Liver (tissue), 3 donors: ENCODE measurements around the gene MAST2.

Experiments used
- EGR1 ChIP-seq, 2 donors: IDR thresholded peaks; 2 replicates each; pipeline ENCODE4 v1.6.1; 2016 to 2018; ENCODE audit warnings: antibody characterized with exemption in 2 of 2, low read depth in 2 of 2
- FOXA1 ChIP-seq: IDR thresholded peaks from 2 replicates; pipeline ENCODE4 v1.6.1; 2016; ENCODE audit warnings: antibody characterized with exemption
- FOXA2 ChIP-seq: IDR thresholded peaks from 2 replicates; pipeline ENCODE4 v1.6.1; 2016; ENCODE audit warnings: antibody characterized with exemption
- GABPA ChIP-seq, 2 donors: IDR thresholded peaks in 1 of 2; conservative IDR thresholded peaks in 1 of 2; 2 replicates each; pipeline ENCODE4 v1.6.1; 2016; ENCODE audit warnings: antibody characterized with exemption in 2 of 2, mild to moderate bottlenecking in 1 of 2, moderate library complexity in 1 of 2
- JUND ChIP-seq, 2 donors: IDR thresholded peaks; 2 replicates each; pipeline ENCODE4 v1.6.1; 2016; ENCODE audit warnings: antibody characterized with exemption in 2 of 2
- RAD21 ChIP-seq, 2 donors: IDR thresholded peaks; 2 replicates each; pipeline ENCODE4 v1.6.1; 2016; ENCODE audit warnings: antibody characterized with exemption in 2 of 2, mild to moderate bottlenecking in 2 of 2
- RXRA ChIP-seq, 2 donors: IDR thresholded peaks; 2 replicates each; pipeline ENCODE4 v1.6.1; 2017 to 2018; ENCODE audit warnings: antibody characterized with exemption in 2 of 2, mild to moderate bottlenecking in 1 of 2
- SP1 ChIP-seq: IDR thresholded peaks from 2 replicates; pipeline ENCODE4 v1.6.1; 2018; ENCODE audit warnings: antibody characterized with exemption, mild to moderate bottlenecking
- TAF1 ChIP-seq: conservative IDR thresholded peaks from 2 replicates; pipeline ENCODE4 v1.6.1; 2016; ENCODE audit warnings: antibody characterized with exemption, mild to moderate bottlenecking
- YY1 ChIP-seq: IDR thresholded peaks from 2 replicates; pipeline ENCODE4 v1.6.1; 2016; ENCODE audit warnings: antibody characterized with exemption, mild to moderate bottlenecking
- TF ChIP-seq, protein P1 (sequence below): fragments of 150-350 bp; IDR thresholded peaks from 2 replicates; pipeline ENCODE4 v1.5.1; 2017; ENCODE audit warnings: improper control_type of control experiment, low read depth, low read length; ENCODE audit not compliant: missing input control
- TF ChIP-seq, protein P2 (sequence below): IDR thresholded peaks from 2 replicates; pipeline ENCODE4 v1.6.1; 2016; ENCODE audit warnings: antibody characterized with exemption, mild to moderate bottlenecking
- TF ChIP-seq, protein P3 (sequence below): IDR thresholded peaks from 2 replicates; pipeline ENCODE4 v1.6.1; 2016; ENCODE audit warnings: antibody characterized with exemption
- TF ChIP-seq, protein P4 (sequence below): IDR thresholded peaks from 2 replicates; pipeline ENCODE4 v1.6.1; 2016; ENCODE audit warnings: antibody characterized with exemption
- donor health status: healthy.
- donor health status: healthy.

DNA sequence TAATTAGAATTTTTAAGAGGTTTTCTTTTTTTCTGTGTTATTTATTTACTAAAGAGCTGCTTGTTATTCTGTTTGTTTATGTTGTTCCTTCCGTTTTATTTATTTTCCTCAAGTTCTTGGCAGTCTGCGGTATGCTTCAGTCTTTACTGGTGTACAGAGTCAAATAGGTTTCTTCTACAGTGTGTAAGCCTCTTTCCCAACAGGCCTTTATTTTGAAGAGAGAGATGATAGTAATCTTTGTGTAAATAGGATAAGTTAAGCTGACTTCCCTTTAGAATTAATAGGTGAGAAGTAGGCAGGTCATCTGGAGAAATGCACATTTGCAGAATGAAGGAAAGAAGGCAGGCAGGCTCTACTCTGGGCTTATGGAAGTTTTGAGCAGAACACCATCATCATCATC lies 23.8 kb downstream of the MAST2 start:
- TF ChIP-seq, protein P1, sequence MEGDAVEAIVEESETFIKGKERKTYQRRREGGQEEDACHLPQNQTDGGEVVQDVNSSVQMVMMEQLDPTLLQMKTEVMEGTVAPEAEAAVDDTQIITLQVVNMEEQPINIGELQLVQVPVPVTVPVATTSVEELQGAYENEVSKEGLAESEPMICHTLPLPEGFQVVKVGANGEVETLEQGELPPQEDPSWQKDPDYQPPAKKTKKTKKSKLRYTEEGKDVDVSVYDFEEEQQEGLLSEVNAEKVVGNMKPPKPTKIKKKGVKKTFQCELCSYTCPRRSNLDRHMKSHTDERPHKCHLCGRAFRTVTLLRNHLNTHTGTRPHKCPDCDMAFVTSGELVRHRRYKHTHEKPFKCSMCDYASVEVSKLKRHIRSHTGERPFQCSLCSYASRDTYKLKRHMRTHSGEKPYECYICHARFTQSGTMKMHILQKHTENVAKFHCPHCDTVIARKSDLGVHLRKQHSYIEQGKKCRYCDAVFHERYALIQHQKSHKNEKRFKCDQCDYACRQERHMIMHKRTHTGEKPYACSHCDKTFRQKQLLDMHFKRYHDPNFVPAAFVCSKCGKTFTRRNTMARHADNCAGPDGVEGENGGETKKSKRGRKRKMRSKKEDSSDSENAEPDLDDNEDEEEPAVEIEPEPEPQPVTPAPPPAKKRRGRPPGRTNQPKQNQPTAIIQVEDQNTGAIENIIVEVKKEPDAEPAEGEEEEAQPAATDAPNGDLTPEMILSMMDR: no peak
- TF ChIP-seq, protein P2, sequence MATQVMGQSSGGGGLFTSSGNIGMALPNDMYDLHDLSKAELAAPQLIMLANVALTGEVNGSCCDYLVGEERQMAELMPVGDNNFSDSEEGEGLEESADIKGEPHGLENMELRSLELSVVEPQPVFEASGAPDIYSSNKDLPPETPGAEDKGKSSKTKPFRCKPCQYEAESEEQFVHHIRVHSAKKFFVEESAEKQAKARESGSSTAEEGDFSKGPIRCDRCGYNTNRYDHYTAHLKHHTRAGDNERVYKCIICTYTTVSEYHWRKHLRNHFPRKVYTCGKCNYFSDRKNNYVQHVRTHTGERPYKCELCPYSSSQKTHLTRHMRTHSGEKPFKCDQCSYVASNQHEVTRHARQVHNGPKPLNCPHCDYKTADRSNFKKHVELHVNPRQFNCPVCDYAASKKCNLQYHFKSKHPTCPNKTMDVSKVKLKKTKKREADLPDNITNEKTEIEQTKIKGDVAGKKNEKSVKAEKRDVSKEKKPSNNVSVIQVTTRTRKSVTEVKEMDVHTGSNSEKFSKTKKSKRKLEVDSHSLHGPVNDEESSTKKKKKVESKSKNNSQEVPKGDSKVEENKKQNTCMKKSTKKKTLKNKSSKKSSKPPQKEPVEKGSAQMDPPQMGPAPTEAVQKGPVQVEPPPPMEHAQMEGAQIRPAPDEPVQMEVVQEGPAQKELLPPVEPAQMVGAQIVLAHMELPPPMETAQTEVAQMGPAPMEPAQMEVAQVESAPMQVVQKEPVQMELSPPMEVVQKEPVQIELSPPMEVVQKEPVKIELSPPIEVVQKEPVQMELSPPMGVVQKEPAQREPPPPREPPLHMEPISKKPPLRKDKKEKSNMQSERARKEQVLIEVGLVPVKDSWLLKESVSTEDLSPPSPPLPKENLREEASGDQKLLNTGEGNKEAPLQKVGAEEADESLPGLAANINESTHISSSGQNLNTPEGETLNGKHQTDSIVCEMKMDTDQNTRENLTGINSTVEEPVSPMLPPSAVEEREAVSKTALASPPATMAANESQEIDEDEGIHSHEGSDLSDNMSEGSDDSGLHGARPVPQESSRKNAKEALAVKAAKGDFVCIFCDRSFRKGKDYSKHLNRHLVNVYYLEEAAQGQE: no peak
- TF ChIP-seq RAD21 (IDR thresholded peaks at IDR 0.05) (no peak), SP1 (no peak), JUND (IDR thresholded peaks at IDR 0.05) (no peak), YY1 (no peak), EGR1 (IDR thresholded peaks at IDR 0.05; ENCODE audit: low read depth in 2 of 2) (no peak), GABPA (IDR thresholded peaks at IDR 0.05 in 1 of 2, conservative IDR thresholded peaks at IDR 0.05 in 1 of 2) (no peak), FOXA1 (no peak), FOXA2 (no peak), RXRA (IDR thresholded peaks at IDR 0.05) (no peak), TAF1 (no peak)
- TF ChIP-seq, protein P3, sequence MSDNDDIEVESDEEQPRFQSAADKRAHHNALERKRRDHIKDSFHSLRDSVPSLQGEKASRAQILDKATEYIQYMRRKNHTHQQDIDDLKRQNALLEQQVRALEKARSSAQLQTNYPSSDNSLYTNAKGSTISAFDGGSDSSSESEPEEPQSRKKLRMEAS: no peak
- TF ChIP-seq, protein P4, sequence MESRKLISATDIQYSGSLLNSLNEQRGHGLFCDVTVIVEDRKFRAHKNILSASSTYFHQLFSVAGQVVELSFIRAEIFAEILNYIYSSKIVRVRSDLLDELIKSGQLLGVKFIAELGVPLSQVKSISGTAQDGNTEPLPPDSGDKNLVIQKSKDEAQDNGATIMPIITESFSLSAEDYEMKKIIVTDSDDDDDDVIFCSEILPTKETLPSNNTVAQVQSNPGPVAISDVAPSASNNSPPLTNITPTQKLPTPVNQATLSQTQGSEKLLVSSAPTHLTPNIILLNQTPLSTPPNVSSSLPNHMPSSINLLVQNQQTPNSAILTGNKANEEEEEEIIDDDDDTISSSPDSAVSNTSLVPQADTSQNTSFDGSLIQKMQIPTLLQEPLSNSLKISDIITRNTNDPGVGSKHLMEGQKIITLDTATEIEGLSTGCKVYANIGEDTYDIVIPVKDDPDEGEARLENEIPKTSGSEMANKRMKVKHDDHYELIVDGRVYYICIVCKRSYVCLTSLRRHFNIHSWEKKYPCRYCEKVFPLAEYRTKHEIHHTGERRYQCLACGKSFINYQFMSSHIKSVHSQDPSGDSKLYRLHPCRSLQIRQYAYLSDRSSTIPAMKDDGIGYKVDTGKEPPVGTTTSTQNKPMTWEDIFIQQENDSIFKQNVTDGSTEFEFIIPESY: no peak
